HL-60 (cell line): Measurements from ENCODE around the gene PRPSAP1.

Experiments used
- GABPA ChIP-seq: IDR thresholded peaks from 2 replicates; pipeline ENCODE4 v1.6.1; 2012; ENCODE audit warnings: low read depth
- POLR2AphosphoS5 ChIP-seq: IDR thresholded peaks from 2 replicates; pipeline ENCODE4 v1.6.1; 2012; ENCODE audit warnings: low read depth
- TF ChIP-seq, protein P1 (sequence below): IDR thresholded peaks from one replicate; pipeline ENCODE4 v1.5.1; 2011; ENCODE audit warnings: low read length, control low read depth, inconsistent platforms; ENCODE audit not compliant: insufficient read depth

- TF ChIP-seq, protein P1, sequence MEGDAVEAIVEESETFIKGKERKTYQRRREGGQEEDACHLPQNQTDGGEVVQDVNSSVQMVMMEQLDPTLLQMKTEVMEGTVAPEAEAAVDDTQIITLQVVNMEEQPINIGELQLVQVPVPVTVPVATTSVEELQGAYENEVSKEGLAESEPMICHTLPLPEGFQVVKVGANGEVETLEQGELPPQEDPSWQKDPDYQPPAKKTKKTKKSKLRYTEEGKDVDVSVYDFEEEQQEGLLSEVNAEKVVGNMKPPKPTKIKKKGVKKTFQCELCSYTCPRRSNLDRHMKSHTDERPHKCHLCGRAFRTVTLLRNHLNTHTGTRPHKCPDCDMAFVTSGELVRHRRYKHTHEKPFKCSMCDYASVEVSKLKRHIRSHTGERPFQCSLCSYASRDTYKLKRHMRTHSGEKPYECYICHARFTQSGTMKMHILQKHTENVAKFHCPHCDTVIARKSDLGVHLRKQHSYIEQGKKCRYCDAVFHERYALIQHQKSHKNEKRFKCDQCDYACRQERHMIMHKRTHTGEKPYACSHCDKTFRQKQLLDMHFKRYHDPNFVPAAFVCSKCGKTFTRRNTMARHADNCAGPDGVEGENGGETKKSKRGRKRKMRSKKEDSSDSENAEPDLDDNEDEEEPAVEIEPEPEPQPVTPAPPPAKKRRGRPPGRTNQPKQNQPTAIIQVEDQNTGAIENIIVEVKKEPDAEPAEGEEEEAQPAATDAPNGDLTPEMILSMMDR, result no peak
- no peak for TF ChIP-seq POLR2AphosphoS5
- TF ChIP-seq GABPA, result no peak
Measured at GRCh38 chr17:76360461-76360860, 6.7 kb upstream of the PRPSAP1 start.
